ENCODE data around the gene NOBOX.

DNA sequence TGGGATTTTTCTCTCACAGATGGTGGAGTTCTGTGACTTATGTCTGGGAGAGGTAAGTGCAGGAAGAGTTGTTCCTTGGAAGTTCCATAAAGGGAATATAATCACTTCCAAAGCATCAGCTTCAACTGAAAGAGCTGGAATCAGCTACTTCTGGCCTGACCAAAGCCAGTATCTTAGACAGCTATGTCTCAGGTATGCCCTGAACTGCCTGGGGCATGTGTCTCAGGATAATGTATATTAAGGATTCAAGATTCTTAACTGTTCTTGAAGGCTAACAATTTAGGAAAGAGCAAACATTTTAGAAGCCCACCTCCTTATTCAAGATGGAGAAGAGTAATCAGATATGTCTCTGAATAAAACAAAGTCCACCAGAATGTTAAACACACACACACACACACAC, 12.4 kb upstream of the NOBOX start:
- TF ChIP-seq CTCF (conservative IDR thresholded peaks at IDR 0.05) (no peak), ZFX (IDR thresholded peaks at IDR 0.05) (no peak)
